GM18951 (cell line): Measurements from ENCODE around the gene ALDH5A1.

ENCODE experiments used
- POLR2A ChIP-seq: IDR thresholded peaks from 4 replicates; pipeline ENCODE4 v1.6.1; 2011; ENCODE audit warnings: mild to moderate bottlenecking; ENCODE audit not compliant: insufficient read length, insufficient read depth; ENCODE audit errors: extremely low read depth
- in situ Hi-C: fragments of 300-500 bp; cut with MboI; formaldehyde crosslinking; loops from one replicate; pipeline ENCODE4 v1.12.0; 2022; ENCODE audit warnings: low sequenced_read_pairs, mixed read lengths, inconsistent platforms; ENCODE audit not compliant: unreplicated experiment

ALDH5A1 gene

DNA sequence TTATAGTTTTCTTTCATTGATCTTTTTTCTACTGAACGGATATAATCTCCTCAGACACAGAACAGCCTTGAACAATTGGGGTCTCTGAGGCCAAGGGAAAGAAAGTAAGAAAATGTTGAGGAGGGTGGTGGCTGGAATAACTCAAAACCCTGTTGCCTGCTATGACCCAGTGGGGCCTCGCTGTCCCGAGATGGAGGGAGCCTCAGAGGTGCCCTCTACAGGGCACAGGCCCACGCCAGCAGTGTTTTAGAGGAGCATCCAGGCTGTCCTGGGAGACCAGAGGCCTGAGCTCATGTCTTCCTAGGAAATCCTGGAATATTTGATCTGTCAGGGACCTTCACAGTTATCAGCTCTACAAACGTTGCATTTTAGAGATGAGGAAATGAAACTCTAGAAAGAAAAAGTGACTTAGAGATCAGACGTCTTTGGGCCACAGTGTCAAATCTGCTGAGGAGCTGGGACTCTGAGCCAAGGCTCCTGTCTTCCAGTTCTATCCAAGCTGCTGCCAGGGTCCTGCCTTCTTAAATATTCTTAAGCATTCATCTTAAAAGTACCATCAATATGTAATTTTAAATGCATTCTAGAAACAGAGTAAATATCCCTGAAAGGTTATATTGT is 26.3 kb downstream of the ALDH5A1 start:
- in situ Hi-C loops = no loop called here
- no peak for TF ChIP-seq POLR2A

DNA sequence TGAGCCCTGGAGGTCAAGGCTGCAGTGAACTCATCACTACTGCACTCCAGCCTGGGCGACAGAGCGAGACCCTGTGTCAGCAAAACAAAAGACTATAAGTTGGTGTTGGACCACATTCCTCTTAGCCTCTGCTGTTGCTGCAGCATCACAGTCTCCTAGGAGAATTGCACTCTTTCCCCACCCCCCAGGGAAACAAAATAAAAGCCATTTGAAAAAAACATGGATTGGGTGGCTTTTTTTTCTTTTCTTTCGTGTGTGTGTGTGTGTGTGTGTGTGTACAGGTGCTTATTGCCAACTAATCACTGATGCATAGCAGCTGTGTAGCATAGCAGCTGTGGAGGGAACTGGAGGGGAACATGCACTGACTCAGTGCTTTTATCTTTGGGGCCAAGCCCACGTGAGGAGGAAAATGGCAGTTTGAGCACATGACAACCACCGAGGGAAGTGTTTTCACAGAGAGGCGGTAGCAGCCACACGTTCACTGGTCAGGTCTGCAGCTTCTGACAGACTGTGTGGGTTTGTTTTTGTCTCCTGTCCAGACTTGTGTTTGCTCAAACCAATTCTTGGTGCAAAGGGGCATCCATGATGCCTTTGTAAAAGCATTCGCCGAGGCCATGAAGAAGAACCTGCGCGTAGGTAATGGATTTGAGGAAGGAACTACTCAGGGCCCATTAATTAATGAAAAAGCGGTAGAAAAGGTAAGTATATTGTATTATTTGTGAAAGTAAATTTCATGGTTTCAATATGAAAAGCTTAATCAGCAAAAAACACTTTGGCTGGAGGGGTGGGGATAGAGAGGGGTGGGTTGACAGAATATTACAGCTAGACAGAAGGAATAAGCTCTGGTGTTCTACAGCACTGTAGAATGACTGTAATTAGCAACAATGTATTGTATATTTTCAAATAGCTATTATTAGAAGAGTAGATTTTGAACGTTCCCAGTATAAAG is 27.7 kb downstream of the ALDH5A1 start:
- TF ChIP-seq POLR2A = no peak
- in situ Hi-C loops = no loop called here

GRCh38 chr6:24524329-24524728 is 29.6 kb downstream of the ALDH5A1 start:
- TF ChIP-seq POLR2A = no peak
- in situ Hi-C loops = no loop called here

GRCh38 chr6:24524805-24525204 is 30.0 kb downstream of the ALDH5A1 start:
- no peak for TF ChIP-seq POLR2A
- in situ Hi-C loops = no loop called here

- no peak for TF ChIP-seq POLR2A
- in situ Hi-C loops = no loop called here
Observed at GRCh38 chr6:24529985-24530384, 35.2 kb downstream of the ALDH5A1 start.

GRCh38 chr6:24534329-24534728 is 39.6 kb downstream of the ALDH5A1 start:
- TF ChIP-seq POLR2A = no peak

GRCh38 chr6:24535210-24535609 is 40.4 kb downstream of the ALDH5A1 start:
- no peak for TF ChIP-seq POLR2A
- in situ Hi-C loops = no loop called here

More at GRCh38 chr6:24534329-24534728, 39.6 kb downstream of the ALDH5A1 start:
- in situ Hi-C loops = no loop called here

- in situ Hi-C loops = no loop called here
- no peak for TF ChIP-seq POLR2A
Observed at GRCh38 chr6:24536466-24536865, 41.7 kb downstream of the ALDH5A1 start.

- TF ChIP-seq POLR2A = no peak
- in situ Hi-C loops = no loop called here
Observed at GRCh38 chr6:24537082-24537699, 42.4 kb downstream of the ALDH5A1 start.

- TF ChIP-seq POLR2A = no peak
- in situ Hi-C loops = no loop called here
Observed at GRCh38 chr6:24537771-24538385, 43.1 kb downstream of the ALDH5A1 start.

DNA sequence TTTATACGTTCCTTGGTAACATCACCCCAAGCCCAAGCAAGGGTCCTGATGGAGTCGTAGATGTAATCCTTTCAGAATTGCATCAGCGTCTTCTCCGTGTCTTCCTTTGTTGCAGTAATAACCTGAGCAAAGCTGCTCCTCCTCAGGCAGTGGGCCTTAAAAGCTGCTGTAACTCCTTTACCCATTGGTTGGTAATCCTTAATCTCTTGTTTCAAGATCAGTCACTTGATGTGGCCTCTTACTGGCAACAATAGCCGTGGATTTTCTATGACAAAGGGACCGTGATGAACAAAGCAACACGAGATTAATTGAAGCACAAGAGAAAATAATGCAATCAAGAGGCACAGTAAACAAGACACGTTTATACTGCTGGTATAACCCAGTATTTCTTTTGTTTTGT is 44.6 kb downstream of the ALDH5A1 start:
- TF ChIP-seq POLR2A = no peak
- in situ Hi-C loops = no loop called here

- in situ Hi-C loops = no loop called here
- no peak for TF ChIP-seq POLR2A
Observed at GRCh38 chr6:24540197-24540596, 45.4 kb downstream of the ALDH5A1 start.

GRCh38 chr6:24543683-24544082 is 48.9 kb downstream of the ALDH5A1 start:
- TF ChIP-seq POLR2A = no peak
- in situ Hi-C loops = no loop called here
